Measurements from ENCODE around the gene RNPEPL1. TPM values are rescaled to one million over a fixed set of nuclear protein-coding genes. Genes with fewer than 3 reads are reported as not detected.
"Not testable (repeated sequence)": the region's sequence is repeated elsewhere in the genome, so short reads cannot be mapped to it uniquely, and the experiment has no call there.

The RNPEPL1 gene
- total and polyA plus RNA-seq, 3 donors from 2014 or later: 28.9 to 48.5 (median 39.1) TPM

GRCh38 chr2:240615820-240616547 is 47.7 kb downstream of the RNPEPL1 start:
- H3K36me3 ChIP-seq (ENCODE audit: low read depth, missing control alignments): no peaks in the 10 kb centered on the region
- H3K4me3 ChIP-seq: no peak overlapping the region
- no peaks in the 10 kb centered on the region for H3K27me3 ChIP-seq
- no peaks in the 10 kb centered on the region for H3K4me1 ChIP-seq
- no peaks in the 10 kb centered on the region for H3K9me3 ChIP-seq
- DNase-seq: no peak
- no peak overlapping the region for H3K27ac ChIP-seq
- WGBS, 2 donors: 83 to 88% methylated on average over 19 to 20 of the region's 20 CpGs
- intact Hi-C loops (cut with DNase I; ENCODE audit: low total_unique reads): no loop called here
- no peak for TF ChIP-seq POLR2A (IDR thresholded peaks at IDR 0.05)
- TF ChIP-seq, protein P1, sequence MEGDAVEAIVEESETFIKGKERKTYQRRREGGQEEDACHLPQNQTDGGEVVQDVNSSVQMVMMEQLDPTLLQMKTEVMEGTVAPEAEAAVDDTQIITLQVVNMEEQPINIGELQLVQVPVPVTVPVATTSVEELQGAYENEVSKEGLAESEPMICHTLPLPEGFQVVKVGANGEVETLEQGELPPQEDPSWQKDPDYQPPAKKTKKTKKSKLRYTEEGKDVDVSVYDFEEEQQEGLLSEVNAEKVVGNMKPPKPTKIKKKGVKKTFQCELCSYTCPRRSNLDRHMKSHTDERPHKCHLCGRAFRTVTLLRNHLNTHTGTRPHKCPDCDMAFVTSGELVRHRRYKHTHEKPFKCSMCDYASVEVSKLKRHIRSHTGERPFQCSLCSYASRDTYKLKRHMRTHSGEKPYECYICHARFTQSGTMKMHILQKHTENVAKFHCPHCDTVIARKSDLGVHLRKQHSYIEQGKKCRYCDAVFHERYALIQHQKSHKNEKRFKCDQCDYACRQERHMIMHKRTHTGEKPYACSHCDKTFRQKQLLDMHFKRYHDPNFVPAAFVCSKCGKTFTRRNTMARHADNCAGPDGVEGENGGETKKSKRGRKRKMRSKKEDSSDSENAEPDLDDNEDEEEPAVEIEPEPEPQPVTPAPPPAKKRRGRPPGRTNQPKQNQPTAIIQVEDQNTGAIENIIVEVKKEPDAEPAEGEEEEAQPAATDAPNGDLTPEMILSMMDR (IDR thresholded peaks at IDR 0.05): no peak

- H3K4me3 ChIP-seq; H3K4me1 ChIP-seq; intact Hi-C loops (cut with DNase I; ENCODE audit: low total_unique reads); DNase-seq; H3K27me3 ChIP-seq; H3K9me3 ChIP-seq; H3K27ac ChIP-seq; H3K36me3 ChIP-seq (ENCODE audit: low read depth, missing control alignments): not testable (repeated sequence)
- 90 to 93% methylated on average over 5 of the region's 5 CpGs for WGBS, 2 donors
These were observed 48.8 kb downstream of the RNPEPL1 start for GRCh38 chr2:240616860-240617666.

DNA sequence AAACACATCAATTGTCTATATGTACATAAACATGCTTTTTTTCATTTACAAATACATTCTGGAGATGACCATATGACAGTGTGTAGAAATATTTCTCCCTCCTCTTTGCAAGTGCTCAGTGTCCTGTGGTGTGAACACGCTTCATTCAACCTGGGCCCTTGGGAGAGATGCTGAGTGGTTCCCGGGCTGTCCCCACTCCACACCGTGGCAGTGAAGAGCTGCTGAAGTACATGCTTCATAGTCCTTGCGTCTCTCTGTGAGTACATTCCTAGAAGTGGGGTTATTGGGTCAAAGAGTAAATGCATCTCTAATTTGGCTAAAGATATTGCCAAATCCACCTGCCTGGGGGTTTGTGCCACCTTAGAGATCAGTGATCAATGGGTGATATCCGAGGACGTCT is 50.5 kb downstream of the RNPEPL1 start:
- H3K27ac ChIP-seq: no peak overlapping the region
- H3K36me3 ChIP-seq (ENCODE audit: low read depth, missing control alignments): no peaks in the 10 kb centered on the region
- H3K27me3 ChIP-seq: no peaks in the 10 kb centered on the region
- H3K9me3 ChIP-seq: no peaks in the 10 kb centered on the region
- WGBS, 2 donors: 88 to 95% methylated on average over 6 of the region's 6 CpGs
- intact Hi-C loops (cut with DNase I; ENCODE audit: low total_unique reads): no loop called here
- TF ChIP-seq POLR2A (IDR thresholded peaks at IDR 0.05): no peak
- TF ChIP-seq, protein P1 (IDR thresholded peaks at IDR 0.05): no peak
- H3K4me1 ChIP-seq: no peaks in the 10 kb centered on the region
- no peak for DNase-seq
- no peak overlapping the region for H3K4me3 ChIP-seq

GRCh38 chr2:240619506-240620148 is 51.3 kb downstream of the RNPEPL1 start:
- intact Hi-C loops (cut with DNase I; ENCODE audit: low total_unique reads): no loop called here
- 94% methylated on average over 13 to 19 of the region's 19 CpGs for WGBS, 2 donors
- TF ChIP-seq, protein P1 (IDR thresholded peaks at IDR 0.05): no peak
- TF ChIP-seq POLR2A (IDR thresholded peaks at IDR 0.05): no peak
- H3K9me3 ChIP-seq: no peaks in the 10 kb centered on the region
- no peak for DNase-seq
- no peaks in the 10 kb centered on the region for H3K36me3 ChIP-seq (ENCODE audit: low read depth, missing control alignments)
- no peak overlapping the region for H3K27ac ChIP-seq
- no peaks in the 10 kb centered on the region for H3K27me3 ChIP-seq
- no peaks in the 10 kb centered on the region for H3K4me1 ChIP-seq
- no peak overlapping the region for H3K4me3 ChIP-seq

DNA sequence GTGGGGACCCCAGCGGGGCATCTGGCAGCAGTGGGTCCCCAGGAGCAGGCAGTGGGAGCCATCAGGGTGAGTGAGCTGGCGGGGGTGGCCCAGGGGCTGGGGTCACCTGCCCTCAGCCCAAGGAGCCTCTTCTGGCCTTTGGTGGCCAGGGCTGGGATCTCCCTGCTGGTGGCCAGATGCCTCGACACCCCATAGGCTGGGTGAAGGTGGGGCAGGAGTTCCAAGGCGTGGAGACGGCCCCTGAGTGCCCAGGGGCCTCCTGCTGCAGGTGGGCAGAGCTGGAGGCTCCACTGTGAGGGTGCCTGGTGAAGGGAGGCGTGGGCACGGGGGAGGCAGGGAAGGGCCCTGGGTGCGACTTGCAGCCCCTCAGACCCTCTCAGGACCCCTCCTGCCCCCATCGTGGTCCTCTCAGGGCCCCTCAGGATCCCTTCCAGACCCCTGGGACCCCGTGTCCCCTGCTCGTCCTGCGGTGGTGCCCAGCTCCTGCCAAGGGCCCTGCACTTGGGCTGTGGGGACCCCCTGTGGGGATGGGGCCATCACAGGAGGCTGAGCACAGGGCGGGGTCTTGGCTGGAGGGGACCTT is 52.0 kb downstream of the RNPEPL1 start:
- H3K27ac ChIP-seq: no peak overlapping the region
- no peaks in the 10 kb centered on the region for H3K9me3 ChIP-seq
- no peak for DNase-seq
- no peaks in the 10 kb centered on the region for H3K36me3 ChIP-seq (ENCODE audit: low read depth, missing control alignments)
- WGBS, 2 donors: 94 to 95% methylated on average over 8 to 10 of the region's 13 CpGs
- no peaks in the 10 kb centered on the region for H3K4me1 ChIP-seq
- H3K27me3 ChIP-seq: no peaks in the 10 kb centered on the region
- no peak overlapping the region for H3K4me3 ChIP-seq
- TF ChIP-seq POLR2A (IDR thresholded peaks at IDR 0.05): no peak
- TF ChIP-seq, protein P1 (IDR thresholded peaks at IDR 0.05): no peak
- intact Hi-C loops (cut with DNase I; ENCODE audit: low total_unique reads): no loop called here

All from testis (tissue), 3 donors.